GM21423 (cell line): ENCODE measurements around the gene LPCAT2.

ENCODE experiments used
- ATAC-seq: cut with Tn5 transposase; IDR thresholded peaks from one replicate; pipeline ENCODE4 v1.9.1; 2021; ENCODE audit warnings: mild to moderate bottlenecking, moderate library complexity; ENCODE audit not compliant: unreplicated experiment

LPCAT2 gene

DNA sequence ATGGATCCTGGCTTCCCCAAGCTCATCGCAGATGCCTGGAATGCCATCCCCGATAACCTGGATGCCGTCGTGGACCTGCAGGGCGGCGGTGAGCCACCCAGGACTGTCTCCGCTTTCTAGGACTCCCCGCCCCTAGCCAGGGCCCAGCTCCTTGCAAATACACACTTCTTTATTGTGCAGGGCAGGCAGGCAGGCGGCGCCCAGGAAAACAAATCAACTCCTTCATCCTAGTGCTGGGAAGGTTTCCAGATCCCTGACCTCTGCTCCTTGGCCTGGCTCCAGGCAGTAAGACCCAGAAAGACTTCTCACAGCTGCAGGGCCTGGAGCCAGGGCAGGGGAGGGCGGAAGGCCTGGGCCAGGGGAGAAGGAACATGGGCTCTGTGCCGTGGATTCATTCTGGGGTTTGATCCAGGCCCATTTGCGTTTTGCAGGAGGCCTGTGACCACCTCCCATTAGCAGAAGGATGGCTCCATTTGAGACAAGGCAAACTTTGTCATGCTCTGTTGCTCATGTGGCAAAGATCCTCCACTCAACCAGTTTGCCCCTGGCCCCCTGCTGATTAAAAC, 6.0 kb upstream of the LPCAT2 start:
- no peak for ATAC-seq

DNA sequence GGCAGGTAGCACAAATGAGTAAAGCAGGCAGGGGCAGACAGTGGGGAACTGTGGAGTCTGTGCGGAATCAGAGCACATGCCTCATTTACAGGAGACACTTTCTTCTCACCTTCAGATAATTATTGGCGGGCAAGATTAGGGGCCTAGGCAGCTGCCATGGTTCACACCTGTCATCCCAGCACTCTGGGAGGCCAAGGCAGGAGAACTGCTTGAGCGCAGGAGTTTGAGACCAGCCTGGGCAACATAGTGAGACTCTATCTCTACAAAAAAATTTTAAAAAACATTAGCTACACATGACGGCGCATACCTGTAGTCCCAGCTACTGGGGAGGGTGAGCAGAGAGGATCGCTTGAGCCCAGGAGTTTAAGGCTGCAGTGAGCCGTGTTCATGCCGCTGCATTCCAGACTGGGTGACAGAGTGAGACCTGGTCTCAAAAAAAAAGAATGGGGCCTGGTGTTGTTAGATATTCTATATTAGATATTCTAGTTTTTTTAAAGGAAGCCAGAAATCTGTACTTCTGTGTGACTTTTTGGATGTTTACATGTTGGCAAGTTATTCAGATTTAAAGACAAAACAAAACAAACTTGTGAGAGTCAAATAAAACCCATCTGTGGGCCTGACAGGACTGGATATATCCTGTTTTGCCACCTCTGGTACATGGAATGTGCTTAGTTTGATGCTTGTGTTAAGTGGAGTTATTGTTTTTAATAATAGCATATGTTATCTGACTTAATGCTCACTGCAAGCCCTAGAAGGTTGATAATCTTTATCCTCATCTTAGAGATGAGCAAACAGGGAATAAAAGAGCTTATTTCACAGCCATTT, 4.9 kb upstream of the LPCAT2 start:
- no peak for ATAC-seq

DNA sequence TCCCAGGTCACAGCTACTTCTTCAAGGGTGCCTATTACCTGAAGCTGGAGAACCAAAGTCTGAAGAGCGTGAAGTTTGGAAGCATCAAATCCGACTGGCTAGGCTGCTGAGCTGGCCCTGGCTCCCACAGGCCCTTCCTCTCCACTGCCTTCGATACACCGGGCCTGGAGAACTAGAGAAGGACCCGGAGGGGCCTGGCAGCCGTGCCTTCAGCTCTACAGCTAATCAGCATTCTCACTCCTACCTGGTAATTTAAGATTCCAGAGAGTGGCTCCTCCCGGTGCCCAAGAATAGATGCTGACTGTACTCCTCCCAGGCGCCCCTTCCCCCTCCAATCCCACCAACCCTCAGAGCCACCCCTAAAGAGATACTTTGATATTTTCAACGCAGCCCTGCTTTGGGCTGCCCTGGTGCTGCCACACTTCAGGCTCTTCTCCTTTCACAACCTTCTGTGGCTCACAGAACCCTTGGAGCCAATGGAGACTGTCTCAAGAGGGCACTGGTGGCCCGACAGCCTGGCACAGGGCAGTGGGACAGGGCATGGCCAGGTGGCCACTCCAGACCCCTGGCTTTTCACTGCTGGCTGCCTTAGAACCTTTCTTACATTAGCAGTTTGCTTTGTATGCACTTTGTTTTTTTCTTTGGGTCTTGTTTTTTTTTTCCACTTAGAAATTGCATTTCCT, 3.4 kb upstream of the LPCAT2 start:
- no peak for ATAC-seq

DNA sequence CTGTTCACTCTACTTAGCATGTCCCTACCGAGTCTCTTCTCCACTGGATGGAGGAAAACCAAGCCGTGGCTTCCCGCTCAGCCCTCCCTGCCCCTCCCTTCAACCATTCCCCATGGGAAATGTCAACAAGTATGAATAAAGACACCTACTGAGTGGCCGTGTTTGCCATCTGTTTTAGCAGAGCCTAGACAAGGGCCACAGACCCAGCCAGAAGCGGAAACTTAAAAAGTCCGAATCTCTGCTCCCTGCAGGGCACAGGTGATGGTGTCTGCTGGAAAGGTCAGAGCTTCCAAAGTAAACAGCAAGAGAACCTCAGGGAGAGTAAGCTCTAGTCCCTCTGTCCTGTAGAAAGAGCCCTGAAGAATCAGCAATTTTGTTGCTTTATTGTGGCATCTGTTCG, 2.8 kb upstream of the LPCAT2 start:
- no peak for ATAC-seq

DNA sequence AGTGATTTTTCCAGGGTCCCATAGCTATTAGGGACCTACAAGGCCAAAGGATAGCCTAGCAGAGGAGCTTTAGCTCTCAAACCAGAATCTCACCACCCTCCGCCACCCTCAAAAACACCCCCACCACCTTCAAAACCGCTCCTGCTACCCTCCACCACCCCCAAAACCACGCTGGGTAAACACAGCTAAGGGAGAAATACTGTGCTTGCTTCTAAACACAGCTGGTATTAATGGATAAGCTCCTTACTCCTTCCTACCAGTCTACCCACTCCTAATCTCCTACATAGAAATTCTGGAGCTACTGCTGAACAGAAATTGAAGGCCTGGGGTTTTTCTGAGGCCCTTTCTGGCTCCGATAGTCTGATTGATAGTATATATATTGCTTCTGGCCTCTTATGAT, 2.2 kb upstream of the LPCAT2 start:
- ATAC-seq = no peak

DNA sequence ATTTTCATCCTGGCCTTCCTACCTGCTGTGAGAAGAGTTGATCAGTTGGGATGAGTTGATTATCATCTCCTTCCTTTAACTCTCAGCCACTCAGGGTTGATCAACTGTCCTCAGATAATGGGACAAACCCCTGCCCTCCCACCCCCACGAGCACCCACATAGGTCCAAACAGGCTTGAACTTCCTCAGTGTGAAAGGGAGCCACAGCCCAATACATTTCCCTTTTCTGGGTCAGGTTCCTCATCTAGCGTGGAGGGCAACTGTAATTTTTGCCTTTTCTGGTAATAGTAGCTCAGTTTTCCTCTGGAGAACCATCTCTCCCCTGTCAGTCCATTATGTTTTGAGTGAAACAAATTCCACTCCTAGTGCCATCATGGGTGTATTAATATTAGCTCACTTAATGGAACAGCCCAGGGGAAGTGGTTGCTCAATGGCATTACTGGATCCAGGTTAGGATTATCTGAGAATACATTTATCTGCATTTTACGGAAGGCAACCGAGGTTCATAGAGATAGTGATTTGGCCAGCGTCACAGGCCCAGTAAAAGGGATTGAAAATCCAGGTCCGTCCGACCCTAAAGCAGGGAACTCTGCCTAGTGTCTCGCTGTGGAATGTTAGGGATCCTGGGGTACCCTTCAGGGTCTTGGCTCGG, 476 bp upstream of the LPCAT2 start:
- no peak for ATAC-seq

DNA sequence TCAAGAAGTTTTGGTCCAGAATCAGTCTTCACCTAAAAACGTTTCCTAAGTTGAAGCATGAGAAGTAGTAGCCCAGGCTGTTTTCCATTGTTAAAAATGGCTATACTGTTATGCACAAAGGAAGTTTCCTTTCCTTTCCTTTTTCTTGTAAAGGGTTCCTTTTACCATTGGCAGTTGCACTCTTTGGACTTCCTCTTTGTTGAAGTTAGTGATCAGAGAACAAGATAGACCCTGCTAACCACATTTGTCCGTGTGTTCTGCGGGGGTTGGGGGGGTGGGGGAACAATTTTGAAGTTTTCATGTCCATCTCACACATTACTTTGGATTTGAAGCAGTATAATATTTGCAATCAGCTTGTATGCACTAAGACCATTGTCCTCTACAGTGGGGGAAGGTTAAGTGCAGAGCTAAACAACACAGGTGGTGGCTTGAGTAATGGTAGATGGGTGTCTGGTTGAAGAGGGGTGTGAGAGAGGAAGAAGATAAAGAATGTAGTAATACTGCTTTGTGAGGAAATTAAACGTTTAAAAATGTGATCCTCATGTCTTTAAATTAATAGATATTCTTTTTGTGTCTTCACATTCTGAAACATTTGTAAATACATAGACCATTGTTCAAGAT, 1.4 kb downstream of the LPCAT2 start:
- ATAC-seq = no peak

DNA sequence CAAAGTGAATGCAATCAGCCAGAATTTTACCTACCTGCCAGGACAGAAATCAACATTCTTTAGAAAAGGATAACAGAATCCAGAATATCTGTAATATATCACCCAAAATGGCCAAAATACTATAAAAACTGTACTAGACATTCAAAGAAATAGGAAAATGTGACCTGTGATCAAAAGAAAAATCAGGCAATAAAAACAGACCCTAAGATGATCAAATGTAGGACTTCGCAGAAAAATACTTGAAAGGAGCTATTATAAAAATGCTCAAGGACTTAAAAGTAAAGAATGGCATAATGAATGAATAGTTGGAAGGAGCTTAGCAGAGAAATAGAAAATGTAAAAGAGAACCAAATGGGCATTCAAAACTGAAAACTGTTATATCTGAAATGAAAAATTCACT, 4.1 kb downstream of the LPCAT2 start:
- ATAC-seq = no peak

DNA sequence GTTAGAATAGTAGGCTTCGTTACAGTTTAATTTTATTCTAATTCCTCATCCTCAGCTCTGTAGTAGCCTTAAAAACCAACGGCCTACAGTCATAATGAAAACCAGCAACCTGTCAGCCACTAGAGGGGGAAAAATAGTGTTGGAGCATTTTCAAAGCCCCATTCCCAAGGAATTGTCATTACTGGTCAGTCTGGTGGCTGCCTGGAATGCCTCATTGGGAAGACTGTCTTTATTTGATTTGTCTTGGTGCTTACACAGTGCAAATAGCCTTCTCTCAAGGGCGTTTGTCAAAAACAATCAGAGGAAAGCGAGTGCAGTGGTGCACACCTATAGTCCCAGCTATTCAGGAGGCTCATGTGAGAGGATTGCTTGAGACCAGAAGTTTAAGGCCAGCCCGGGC, 4.7 kb downstream of the LPCAT2 start:
- no peak for ATAC-seq

DNA sequence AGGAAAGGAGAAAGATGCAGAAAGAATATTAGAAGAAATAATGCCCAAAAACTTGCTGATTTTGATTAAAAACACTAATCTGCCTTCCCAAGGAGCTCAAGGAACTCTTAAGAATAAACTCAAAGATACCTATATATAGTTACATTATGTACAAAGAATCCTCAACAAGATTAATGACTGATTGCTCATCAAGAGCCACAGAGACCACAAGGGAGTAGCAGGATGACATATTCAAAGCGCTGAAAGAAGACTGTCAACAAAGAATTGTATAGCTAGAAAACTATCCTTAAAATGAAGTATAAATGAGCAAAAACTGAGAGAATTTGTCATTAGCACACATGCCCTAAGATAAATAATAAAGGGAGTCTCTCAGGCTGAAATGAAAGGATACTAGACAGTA, 6.2 kb downstream of the LPCAT2 start:
- ATAC-seq = no peak

DNA sequence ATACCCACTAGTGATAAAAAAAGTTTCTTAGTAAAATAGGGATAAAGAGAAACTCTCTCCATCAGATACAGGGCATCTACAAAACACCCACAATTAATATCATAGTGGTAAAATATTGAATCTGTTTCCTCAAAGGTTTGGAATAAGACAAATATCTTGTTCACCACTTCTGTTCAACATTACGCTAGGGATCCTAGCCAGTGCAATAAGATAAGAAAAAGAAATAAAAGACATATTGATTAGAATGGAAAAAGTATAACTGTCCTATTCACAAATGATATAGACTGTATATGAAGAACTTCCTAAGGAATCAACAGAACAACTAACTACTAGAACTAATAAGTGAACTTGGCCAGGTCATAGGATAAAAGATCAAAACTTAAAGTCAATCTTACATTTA, 12.9 kb downstream of the LPCAT2 start:
- ATAC-seq = no peak

DNA sequence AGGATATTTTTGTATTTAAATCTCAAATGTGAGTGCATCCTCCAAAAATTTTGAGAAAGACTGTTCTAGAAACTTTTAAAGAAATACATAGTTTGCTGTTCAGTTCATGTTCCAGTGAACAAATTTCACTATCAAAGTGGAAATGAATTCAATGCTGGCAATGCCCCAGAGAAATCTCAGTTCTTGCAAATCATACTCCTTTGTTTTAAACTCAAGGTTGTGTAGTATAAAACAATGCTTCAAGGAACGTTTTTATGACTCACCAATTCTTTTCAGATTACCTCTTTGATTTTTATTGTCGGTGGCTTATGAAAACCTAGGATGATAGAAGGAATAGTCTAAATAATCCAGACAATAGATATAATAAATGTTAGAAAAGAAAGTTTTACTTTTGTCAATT, 17.6 kb downstream of the LPCAT2 start:
- ATAC-seq = no peak

DNA sequence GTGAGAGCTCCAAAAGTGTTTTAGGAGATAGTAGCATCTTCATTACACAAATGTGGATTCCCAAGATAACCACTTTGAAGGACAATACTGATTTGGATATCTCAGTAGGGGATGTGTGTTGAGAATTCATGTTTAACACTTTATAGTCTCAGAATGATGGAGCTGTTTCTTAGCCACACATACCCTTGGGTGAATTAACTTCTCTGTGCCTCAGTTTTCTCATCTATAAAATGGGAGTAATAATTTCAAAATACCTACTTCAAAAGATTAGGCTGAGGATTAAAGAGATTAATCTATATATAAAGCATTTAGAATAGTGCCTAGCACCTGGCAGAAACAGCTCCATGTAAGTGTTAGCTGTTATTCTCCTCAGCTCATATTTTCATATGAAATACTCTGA, 19.0 kb downstream of the LPCAT2 start:
- ATAC-seq = no peak

DNA sequence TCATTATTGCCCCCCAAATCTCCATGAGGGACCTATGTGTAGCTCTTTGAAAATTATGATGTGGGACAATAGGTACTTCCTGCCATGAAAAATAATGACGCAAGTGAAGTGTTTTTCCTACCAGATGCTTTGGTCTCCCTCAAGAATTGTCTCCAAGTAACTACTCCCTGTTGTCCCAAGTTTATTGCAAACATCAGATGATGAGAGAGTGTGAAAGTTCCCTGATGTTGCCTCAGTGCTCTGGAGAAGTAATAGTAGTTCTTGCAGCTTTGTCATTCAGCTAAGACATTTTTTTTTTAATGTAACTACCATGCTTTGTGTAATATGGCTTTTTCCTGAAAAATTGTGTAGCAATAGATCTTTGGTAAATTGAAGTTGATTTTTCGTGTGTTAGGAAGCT, 20.1 kb downstream of the LPCAT2 start:
- no peak for ATAC-seq

DNA sequence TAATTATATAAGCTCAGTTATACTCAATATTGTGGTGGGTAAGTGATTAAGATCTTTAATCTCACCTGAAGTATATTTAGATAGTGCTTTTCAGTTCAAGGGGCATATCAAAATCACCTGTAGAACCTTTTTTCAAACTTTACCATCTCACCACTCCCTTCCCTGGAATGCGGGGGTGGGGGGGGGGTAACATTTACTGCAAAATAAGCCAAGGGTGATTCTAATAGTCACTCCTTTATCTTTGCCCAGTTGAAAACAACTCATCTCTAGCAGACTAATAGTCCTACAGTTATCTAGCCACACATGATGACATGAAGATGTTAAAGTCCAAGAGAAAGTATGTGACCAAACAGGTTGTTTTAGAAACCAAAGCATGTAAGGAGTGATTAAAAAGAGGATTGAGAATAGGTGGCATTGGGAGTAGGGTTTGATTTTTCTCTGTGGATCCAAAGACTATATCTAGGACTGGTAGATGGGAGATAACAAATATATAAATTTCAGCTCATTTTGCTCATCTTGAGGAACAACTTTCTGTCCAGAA, 21.5 kb downstream of the LPCAT2 start:
- no peak for ATAC-seq

DNA sequence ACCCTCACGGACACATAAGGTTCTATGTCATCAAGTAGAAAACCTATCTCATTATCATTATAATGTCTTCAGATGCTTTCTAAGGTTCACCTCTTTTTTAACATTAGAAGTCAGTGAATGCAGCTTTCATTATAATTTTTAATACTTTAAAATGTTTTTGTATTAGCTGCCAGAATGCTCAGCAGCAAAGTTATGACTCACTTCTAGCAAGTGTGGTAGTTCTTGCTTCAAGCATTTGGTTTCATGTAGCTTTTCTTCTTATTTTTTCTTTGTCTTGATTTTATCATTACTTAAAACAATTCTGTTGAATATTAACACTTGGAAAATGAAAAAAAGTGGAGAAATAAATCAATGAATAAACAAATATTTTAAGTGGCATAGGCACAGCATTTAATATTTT, 23.4 kb downstream of the LPCAT2 start:
- no peak for ATAC-seq

DNA sequence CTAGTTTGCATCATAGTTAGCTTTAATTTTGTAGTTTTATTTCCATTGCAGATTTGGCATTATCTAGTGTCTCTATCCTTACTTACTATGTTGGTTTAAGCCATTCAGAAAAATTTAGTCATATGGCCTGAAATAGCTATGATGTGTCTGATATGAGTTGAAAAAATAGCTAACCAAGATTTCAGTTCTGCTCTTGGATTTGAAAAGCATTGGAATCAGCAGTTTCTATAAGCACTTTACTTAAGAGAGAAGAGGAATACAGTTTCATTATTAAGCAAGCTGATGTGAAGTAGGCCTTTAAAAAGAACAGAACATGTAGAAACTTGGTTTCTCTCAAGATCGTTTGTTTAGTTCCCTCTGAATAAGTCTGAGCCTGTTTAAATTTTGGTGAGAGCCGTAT, 25.9 kb downstream of the LPCAT2 start:
- no peak for ATAC-seq

DNA sequence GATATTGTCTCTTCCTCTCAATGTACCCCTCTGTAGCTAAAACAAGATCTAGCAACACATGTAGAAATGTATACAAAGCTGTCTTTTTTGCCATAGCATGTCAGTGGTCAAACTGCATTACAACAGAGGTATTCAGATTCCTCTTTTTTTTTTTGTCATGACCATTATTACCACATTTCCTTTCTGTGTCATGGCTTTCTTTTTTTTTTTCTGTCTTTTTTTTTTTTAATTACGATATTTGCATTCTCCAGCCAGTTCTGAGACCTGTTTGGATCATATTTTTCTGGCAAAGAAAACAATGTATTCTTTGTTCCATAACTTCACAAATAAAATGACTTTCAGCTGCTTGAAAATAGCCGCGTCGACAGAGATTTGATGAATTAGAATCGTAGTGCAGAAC, 30.2 kb downstream of the LPCAT2 start:
- no peak for ATAC-seq

DNA sequence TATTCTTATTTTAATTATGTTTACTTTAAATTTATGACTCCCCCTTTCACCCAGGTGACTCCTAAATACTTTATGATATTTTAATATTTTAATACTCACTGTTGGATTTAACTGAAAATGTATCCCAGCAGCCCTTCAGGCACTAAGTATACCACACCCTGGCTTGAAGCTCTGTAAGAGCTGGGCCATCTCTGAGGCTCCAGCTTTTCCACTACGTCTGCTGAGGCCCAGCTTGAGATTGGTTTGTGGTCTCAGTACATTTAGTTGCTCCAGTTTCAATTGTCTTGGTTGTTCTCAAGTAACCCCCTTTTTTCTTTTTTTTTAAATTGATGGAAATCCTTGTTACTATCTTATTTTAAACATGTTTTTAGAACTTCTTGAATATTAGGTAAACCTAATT, 30.6 kb downstream of the LPCAT2 start:
- no peak for ATAC-seq

DNA sequence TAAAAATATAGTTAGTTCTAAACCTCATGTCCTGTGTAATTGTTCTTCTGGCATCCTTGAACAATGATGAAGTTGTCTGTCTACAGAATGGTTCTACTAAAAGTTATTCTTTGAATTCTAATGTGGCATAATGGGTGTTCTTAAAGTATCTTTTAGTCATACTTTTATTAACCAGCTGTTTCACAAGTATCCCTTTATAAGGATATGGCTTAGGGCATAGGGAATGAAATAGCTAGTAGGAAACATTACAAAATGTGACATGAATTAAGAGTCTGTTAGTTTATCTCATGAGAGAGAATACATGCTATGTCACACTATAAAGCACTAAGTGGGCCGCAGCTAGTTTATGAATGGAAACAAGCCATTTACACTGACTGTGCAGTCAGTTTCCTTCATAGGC, 31.3 kb downstream of the LPCAT2 start:
- no peak for ATAC-seq

DNA sequence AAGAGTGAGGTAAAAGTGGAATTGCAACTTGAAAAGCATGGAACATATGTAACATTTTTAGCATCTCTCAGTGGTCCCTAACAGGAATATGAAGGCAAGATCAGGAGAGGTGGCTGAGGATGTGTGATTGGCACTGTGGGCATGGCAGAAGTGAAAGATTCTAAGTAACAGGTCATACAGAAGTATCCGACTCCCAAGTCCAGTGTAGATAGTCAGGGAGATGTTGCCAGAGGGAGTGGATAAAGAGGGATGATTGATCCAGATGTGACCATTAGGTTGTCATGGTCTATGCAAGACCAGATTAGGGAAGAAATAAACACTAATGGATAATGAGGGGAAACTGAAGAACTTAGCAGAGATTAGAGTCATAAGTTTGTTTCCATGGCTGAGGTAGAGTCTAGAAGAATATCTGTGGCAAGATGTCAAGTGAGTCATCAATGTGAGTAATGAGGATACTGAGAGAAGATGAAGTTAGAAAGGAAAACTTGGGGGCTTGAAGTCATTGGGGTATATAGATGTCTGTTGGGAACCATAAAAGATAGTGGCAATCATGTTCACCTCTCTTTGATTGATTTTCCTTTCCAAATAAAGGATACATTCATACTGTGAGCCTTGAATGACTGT, 33.7 kb downstream of the LPCAT2 start:
- ATAC-seq = no peak
